ENCODE results near the gene CSNK1D. TPM values are rescaled to one million over a fixed set of nuclear protein-coding genes. Genes with fewer than 3 reads are reported as not detected.
A peak's percentile ranks its signal among the peaks of the same experiment; 100 is the strongest.
"Not testable (repeated sequence)": the region's sequence is repeated elsewhere in the genome, so short reads cannot be mapped to it uniquely, and the experiment has no call there.

Gene CSNK1D
- total RNA-seq, 1 experiment from 2014 or later = 234 TPM

DNA sequence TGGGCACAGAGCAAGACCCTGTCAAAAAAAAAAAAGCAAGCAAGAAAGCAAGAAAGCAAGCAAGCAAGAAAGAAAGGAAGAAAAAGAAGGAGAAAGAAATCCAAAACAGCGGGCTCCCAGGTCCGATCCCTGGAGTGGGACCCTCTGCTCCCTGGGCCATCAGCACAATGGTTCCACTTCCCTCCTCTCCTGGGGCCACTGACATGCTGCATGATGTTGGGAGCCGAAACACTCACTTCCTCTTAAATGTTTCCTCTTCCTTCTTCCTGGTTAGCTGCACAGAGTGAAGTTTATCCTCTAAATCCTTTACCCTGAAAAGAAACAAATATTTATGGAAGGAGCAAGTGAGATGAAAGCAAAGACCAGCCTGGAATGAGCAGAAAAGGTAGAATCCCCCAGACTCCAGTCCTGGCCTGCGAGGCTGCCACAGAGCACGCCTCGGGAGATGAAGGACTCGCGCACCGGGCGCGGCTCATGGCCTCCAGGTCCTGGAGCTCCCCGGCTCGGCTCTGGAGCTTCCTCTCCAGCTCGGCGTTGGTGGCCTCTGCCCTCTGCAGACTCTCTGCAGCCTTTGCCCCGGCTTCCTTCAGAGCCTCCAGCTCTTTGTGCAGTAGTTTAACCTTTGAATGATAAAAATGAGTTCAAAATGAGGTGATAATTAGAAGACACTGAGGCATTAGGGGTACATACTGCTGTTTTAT is 79.8 kb downstream of the CSNK1D start:
- Histone ChIP-seq H3K27ac (ENCODE audit: low read length) (no peak overlapping the region), H3K4me3 (ENCODE audit: low read depth in 2 of 2, low read length in 2 of 2) (no peak overlapping the region), H3K4me1 (ENCODE audit: control insufficient read depth, insufficient read depth, low read length) (no peaks in the 10 kb centered on the region), H3K36me3 (ENCODE audit: control insufficient read depth, insufficient read depth, low read length) (no peaks in the 10 kb centered on the region), H3K27me3 (ENCODE audit: control insufficient read depth, insufficient read depth, low read length) (no peaks in the 10 kb centered on the region), H3K9me3 (ENCODE audit: control insufficient read depth, insufficient read depth, low read depth, low read length) (no peaks in the 10 kb centered on the region)
- in situ Hi-C loops (cut with HindIII; ENCODE audit: low pct_unique_long_range_greater_than_20kb, low sequenced_read_pairs) = no loop called here
- no peak for DNase-seq (ENCODE audit: low read depth, low spot score)
- no TSS peak for BruUV-seq (replicated peaks)
- ATAC-seq = no peak
- POLR2A ChIA-PET = no interaction called here
- TF ChIP-seq SIN3A (IDR thresholded peaks at IDR 0.05; ENCODE audit: borderline replicate concordance, insufficient read depth, low read depth, low read length) (no peak), TCF7L2 (IDR thresholded peaks at IDR 0.05; ENCODE audit: low read depth, low read length) (no peak), POLR2AphosphoS5 (IDR thresholded peaks at IDR 0.05; ENCODE audit: low read depth, low read length) (no peak)
- TF ChIP-seq, protein P1, sequence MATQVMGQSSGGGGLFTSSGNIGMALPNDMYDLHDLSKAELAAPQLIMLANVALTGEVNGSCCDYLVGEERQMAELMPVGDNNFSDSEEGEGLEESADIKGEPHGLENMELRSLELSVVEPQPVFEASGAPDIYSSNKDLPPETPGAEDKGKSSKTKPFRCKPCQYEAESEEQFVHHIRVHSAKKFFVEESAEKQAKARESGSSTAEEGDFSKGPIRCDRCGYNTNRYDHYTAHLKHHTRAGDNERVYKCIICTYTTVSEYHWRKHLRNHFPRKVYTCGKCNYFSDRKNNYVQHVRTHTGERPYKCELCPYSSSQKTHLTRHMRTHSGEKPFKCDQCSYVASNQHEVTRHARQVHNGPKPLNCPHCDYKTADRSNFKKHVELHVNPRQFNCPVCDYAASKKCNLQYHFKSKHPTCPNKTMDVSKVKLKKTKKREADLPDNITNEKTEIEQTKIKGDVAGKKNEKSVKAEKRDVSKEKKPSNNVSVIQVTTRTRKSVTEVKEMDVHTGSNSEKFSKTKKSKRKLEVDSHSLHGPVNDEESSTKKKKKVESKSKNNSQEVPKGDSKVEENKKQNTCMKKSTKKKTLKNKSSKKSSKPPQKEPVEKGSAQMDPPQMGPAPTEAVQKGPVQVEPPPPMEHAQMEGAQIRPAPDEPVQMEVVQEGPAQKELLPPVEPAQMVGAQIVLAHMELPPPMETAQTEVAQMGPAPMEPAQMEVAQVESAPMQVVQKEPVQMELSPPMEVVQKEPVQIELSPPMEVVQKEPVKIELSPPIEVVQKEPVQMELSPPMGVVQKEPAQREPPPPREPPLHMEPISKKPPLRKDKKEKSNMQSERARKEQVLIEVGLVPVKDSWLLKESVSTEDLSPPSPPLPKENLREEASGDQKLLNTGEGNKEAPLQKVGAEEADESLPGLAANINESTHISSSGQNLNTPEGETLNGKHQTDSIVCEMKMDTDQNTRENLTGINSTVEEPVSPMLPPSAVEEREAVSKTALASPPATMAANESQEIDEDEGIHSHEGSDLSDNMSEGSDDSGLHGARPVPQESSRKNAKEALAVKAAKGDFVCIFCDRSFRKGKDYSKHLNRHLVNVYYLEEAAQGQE (IDR thresholded peaks at IDR 0.05; ENCODE audit: insufficient read depth in 1 of 2, low read depth in 2 of 2, low read length in 1 of 2) = no peak
- TF ChIP-seq, protein P2, sequence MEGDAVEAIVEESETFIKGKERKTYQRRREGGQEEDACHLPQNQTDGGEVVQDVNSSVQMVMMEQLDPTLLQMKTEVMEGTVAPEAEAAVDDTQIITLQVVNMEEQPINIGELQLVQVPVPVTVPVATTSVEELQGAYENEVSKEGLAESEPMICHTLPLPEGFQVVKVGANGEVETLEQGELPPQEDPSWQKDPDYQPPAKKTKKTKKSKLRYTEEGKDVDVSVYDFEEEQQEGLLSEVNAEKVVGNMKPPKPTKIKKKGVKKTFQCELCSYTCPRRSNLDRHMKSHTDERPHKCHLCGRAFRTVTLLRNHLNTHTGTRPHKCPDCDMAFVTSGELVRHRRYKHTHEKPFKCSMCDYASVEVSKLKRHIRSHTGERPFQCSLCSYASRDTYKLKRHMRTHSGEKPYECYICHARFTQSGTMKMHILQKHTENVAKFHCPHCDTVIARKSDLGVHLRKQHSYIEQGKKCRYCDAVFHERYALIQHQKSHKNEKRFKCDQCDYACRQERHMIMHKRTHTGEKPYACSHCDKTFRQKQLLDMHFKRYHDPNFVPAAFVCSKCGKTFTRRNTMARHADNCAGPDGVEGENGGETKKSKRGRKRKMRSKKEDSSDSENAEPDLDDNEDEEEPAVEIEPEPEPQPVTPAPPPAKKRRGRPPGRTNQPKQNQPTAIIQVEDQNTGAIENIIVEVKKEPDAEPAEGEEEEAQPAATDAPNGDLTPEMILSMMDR (IDR thresholded peaks at IDR 0.05) = no peak
- intact Hi-C loops (cut with micrococcal nuclease; ENCODE audit: unreplicated experiment) = no loop called here
- CTCF ChIA-PET = no interaction called here

DNA sequence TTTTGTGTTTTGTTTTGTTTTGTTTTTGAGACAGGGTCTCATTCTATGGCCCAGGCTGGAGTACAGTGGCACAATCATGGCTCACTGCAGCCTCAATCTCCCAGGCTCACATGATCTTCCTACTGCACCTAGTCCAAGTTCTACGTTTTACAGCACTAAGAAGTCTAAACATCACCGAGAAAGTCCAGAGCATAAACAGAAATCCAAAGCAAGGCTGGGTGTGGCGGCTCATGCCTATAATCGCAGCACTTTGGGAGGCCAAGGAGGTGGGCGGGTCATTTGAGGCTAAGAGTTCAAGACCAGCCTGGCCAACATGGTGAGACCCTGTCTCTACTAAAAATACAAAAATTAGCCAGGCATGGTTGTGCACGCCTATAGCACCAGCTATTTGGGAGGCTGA is 80.5 kb downstream of the CSNK1D start:
- POLR2A ChIA-PET; CTCF ChIA-PET; ATAC-seq; BruUV-seq (replicated peaks); H3K36me3 ChIP-seq (ENCODE audit: control insufficient read depth, insufficient read depth, low read length); H3K4me1 ChIP-seq (ENCODE audit: control insufficient read depth, insufficient read depth, low read length); in situ Hi-C loops (cut with HindIII; ENCODE audit: low pct_unique_long_range_greater_than_20kb, low sequenced_read_pairs); H3K4me3 ChIP-seq (ENCODE audit: low read depth in 2 of 2, low read length in 2 of 2); H3K27ac ChIP-seq (ENCODE audit: low read length); H3K27me3 ChIP-seq (ENCODE audit: control insufficient read depth, insufficient read depth, low read length); DNase-seq (ENCODE audit: low read depth, low spot score); H3K9me3 ChIP-seq (ENCODE audit: control insufficient read depth, insufficient read depth, low read depth, low read length); intact Hi-C loops (cut with micrococcal nuclease; ENCODE audit: unreplicated experiment): not testable (repeated sequence)

Small RNAs within 50 kb of the gene (microRNA-seq; reads per million reads assigned to microRNA genes)
- 3.5 reads per million, percentile 5 among the genes with 10 or more reads in this experiment for gene MIR6787 (ENCODE audit: unreplicated experiment)

Other genes starting within 250 kb of the CSNK1D start
- gene RAC3, start 242.0 kb downstream of the CSNK1D start, total RNA-seq (2021; ENCODE audit: unreplicated experiment) = 39.4 TPM
- gene DCXR, start 236.0 kb downstream of the CSNK1D start, total RNA-seq (2021; ENCODE audit: unreplicated experiment) = 128 TPM
- 43.4 TPM for gene RFNG, start 221.9 kb downstream of the CSNK1D start, total RNA-seq (2021; ENCODE audit: unreplicated experiment)
- 175 TPM for gene GPS1, start 221.8 kb downstream of the CSNK1D start, total RNA-seq (2021; ENCODE audit: unreplicated experiment)
- gene DUS1L, start 207.9 kb downstream of the CSNK1D start, total RNA-seq (2021; ENCODE audit: unreplicated experiment) = 115 TPM
- gene FASN, start 175.5 kb downstream of the CSNK1D start, total RNA-seq (2021; ENCODE audit: unreplicated experiment) = 956 TPM
- gene CCDC57, start 60.9 kb downstream of the CSNK1D start, total RNA-seq (2021; ENCODE audit: unreplicated experiment) = 63.6 TPM
- 581 TPM for gene SLC16A3, start 44.7 kb downstream of the CSNK1D start, total RNA-seq (2021; ENCODE audit: unreplicated experiment)
- gene CD7, start 43.9 kb upstream of the CSNK1D start, total RNA-seq (2021; ENCODE audit: unreplicated experiment) = 0.77 TPM
- gene SECTM1, start 60.1 kb upstream of the CSNK1D start, total RNA-seq (2021; ENCODE audit: unreplicated experiment) = 5.4 TPM
- 0.21 TPM for gene TEX19, start 85.5 kb upstream of the CSNK1D start, total RNA-seq (2021; ENCODE audit: unreplicated experiment)
- 0.39 TPM for gene UTS2R, start 98.1 kb upstream of the CSNK1D start, total RNA-seq (2021; ENCODE audit: unreplicated experiment)
- 25.6 TPM for gene HEXD, start 144.6 kb upstream of the CSNK1D start, total RNA-seq (2021; ENCODE audit: unreplicated experiment)
- 53.9 TPM for gene OGFOD3, start 144.9 kb upstream of the CSNK1D start, total RNA-seq (2021; ENCODE audit: unreplicated experiment)
- gene CYBC1, start 177.1 kb upstream of the CSNK1D start, total RNA-seq (2021; ENCODE audit: unreplicated experiment) = 174 TPM
- gene NARF, start 185.0 kb upstream of the CSNK1D start, total RNA-seq (2021; ENCODE audit: unreplicated experiment) = 60.9 TPM
- 143 TPM for gene FOXK2, start 246.0 kb upstream of the CSNK1D start, total RNA-seq (2021; ENCODE audit: unreplicated experiment)

Data from Panc1 (cell line).